Liver (tissue), 9 donors: ENCODE data around the gene RASGRP3. TPM values are rescaled to one million over a fixed set of nuclear protein-coding genes. Genes with fewer than 3 reads are reported as not detected.

Experiments used
- DNase-seq: peaks from one replicate; pipeline ENCODE4 v3.0.0-alpha.2; 2017; ENCODE audit warnings: low spot score
- H3K27ac ChIP-seq, 2 donors: one replicate each; pipeline ENCODE4 v1.7.0; 2013; ENCODE audit warnings: inconsistent platforms in 2 of 2, low read length in 2 of 2, control low read depth in 1 of 2, low read depth in 1 of 2, mild to moderate bottlenecking in 1 of 2
- H3K27me3 ChIP-seq, 4 donors: one replicate each; pipeline versions ENCODE4 v1.6.1 to v1.7.0; 2013; ENCODE audit warnings: low read length in 3 of 4, inconsistent platforms in 1 of 4, mild to moderate bottlenecking in 1 of 4, moderate library complexity in 1 of 4; ENCODE audit not compliant: control insufficient read depth in 4 of 4, insufficient read depth in 4 of 4
- H3K36me3 ChIP-seq, 4 donors: one replicate each; pipeline versions ENCODE4 v1.6.1 to v1.7.0; 2013; ENCODE audit warnings: low read length in 3 of 4, mild to moderate bottlenecking in 3 of 4, low read depth in 1 of 4, moderate library complexity in 1 of 4; ENCODE audit not compliant: control insufficient read depth in 4 of 4, insufficient read depth in 3 of 4
- H3K4me1 ChIP-seq, 4 donors: one replicate each; pipeline versions ENCODE4 v1.6.1 to v1.7.0; 2013; ENCODE audit warnings: low read length in 3 of 4, mild to moderate bottlenecking in 3 of 4, moderate library complexity in 1 of 4; ENCODE audit not compliant: control insufficient read depth in 4 of 4, insufficient read depth in 4 of 4
- H3K4me3 ChIP-seq, 3 donors: one replicate each; pipeline versions ENCODE4 v1.6.1 to v1.7.0; 2013; ENCODE audit warnings: low read length in 3 of 3, control low read depth in 1 of 3, low read depth in 1 of 3, mild to moderate bottlenecking in 1 of 3
- H3K9ac ChIP-seq, 2 donors: one replicate each; pipeline ENCODE4 v1.7.0; 2013; ENCODE audit warnings: low read length in 2 of 2, mild to moderate bottlenecking in 2 of 2, moderate library complexity in 2 of 2, control low read depth in 1 of 2, low read depth in 1 of 2
- H3K9me3 ChIP-seq, 4 donors: one replicate each; pipeline versions ENCODE4 v1.6.1 to v1.7.0; 2013; ENCODE audit warnings: low read length in 3 of 4; ENCODE audit not compliant: control insufficient read depth in 4 of 4
- ATF3 ChIP-seq: IDR thresholded peaks from 2 replicates; pipeline ENCODE4 v1.6.1; 2016; ENCODE audit warnings: antibody characterized with exemption
- CTCF ChIP-seq: fragments of 150-350 bp; IDR thresholded peaks from 2 replicates; pipeline ENCODE4 v1.5.1; 2017; ENCODE audit warnings: improper control_type of control experiment, low read depth, low read length; ENCODE audit not compliant: missing input control
- EGR1 ChIP-seq, 2 donors: IDR thresholded peaks; 2 replicates each; pipeline ENCODE4 v1.6.1; 2016 to 2018; ENCODE audit warnings: antibody characterized with exemption in 2 of 2, low read depth in 2 of 2
- FOXA1 ChIP-seq: IDR thresholded peaks from 2 replicates; pipeline ENCODE4 v1.6.1; 2016; ENCODE audit warnings: antibody characterized with exemption
- FOXA2 ChIP-seq: IDR thresholded peaks from 2 replicates; pipeline ENCODE4 v1.6.1; 2016; ENCODE audit warnings: antibody characterized with exemption
- GABPA ChIP-seq, 2 donors: IDR thresholded peaks in 1 of 2; conservative IDR thresholded peaks in 1 of 2; 2 replicates each; pipeline ENCODE4 v1.6.1; 2016; ENCODE audit warnings: antibody characterized with exemption in 2 of 2, mild to moderate bottlenecking in 1 of 2, moderate library complexity in 1 of 2
- HNF4A ChIP-seq, 2 donors: conservative IDR thresholded peaks; 2 replicates each; pipeline ENCODE4 v1.6.1; 2016; ENCODE audit warnings: antibody characterized with exemption in 2 of 2, mild to moderate bottlenecking in 2 of 2
- HNF4G ChIP-seq: IDR thresholded peaks from 2 replicates; pipeline ENCODE4 v1.6.1; 2016; ENCODE audit warnings: antibody characterized with exemption
- JUND ChIP-seq, 2 donors: IDR thresholded peaks; 2 replicates each; pipeline ENCODE4 v1.6.1; 2016; ENCODE audit warnings: antibody characterized with exemption in 2 of 2
- MAX ChIP-seq: IDR thresholded peaks from 2 replicates; pipeline ENCODE4 v1.6.1; 2016; ENCODE audit warnings: antibody characterized with exemption
- NR2F2 ChIP-seq: IDR thresholded peaks from 2 replicates; pipeline ENCODE4 v1.6.1; 2016; ENCODE audit warnings: antibody characterized with exemption
- RAD21 ChIP-seq, 2 donors: IDR thresholded peaks; 2 replicates each; pipeline ENCODE4 v1.6.1; 2016; ENCODE audit warnings: antibody characterized with exemption in 2 of 2, mild to moderate bottlenecking in 2 of 2
- REST ChIP-seq: IDR thresholded peaks from 2 replicates; pipeline ENCODE4 v1.6.1; 2016; ENCODE audit warnings: antibody characterized with exemption, mild to moderate bottlenecking
- RXRA ChIP-seq, 2 donors: IDR thresholded peaks; 2 replicates each; pipeline ENCODE4 v1.6.1; 2017 to 2018; ENCODE audit warnings: antibody characterized with exemption in 2 of 2, mild to moderate bottlenecking in 1 of 2
- SP1 ChIP-seq: IDR thresholded peaks from 2 replicates; pipeline ENCODE4 v1.6.1; 2018; ENCODE audit warnings: antibody characterized with exemption, mild to moderate bottlenecking
- TAF1 ChIP-seq: conservative IDR thresholded peaks from 2 replicates; pipeline ENCODE4 v1.6.1; 2016; ENCODE audit warnings: antibody characterized with exemption, mild to moderate bottlenecking
- YY1 ChIP-seq: IDR thresholded peaks from 2 replicates; pipeline ENCODE4 v1.6.1; 2016; ENCODE audit warnings: antibody characterized with exemption, mild to moderate bottlenecking
- ZBTB33 ChIP-seq: IDR thresholded peaks from 2 replicates; pipeline ENCODE4 v1.6.1; 2016; ENCODE audit warnings: antibody characterized with exemption
- WGBS: extraction: QIAGEN DNeasy Blood & Tissue Kit; methylation state at CpG from one replicate; pipeline ENCODE4 v1.1.7; 2013; 5-methylcytosine and 5-hydroxymethylcytosine counted together
- polyA plus RNA-seq, 2 donors: library from polyadenylated mRNA; stranded (reverse) in 1 of 2; unstranded in 1 of 2; fragments of 200-250 nt in 1 of 2; fragments of >200 nt in 1 of 2; fragmentation: Nextera tagmentation in 1 of 2; extraction: Ambion mirVana in 1 of 2; gene quantifications; one replicate each; pipeline versions ENCODE4 v1.2.1 to v1.2.3, GENCODE V29; 2013 to 2015
- total RNA-seq, 2 donors: library from RNA; depleted of rRNA; stranded (reverse); fragments of >200 nt; gene quantifications; one replicate each; pipeline ENCODE4 v1.2.3, GENCODE V29; 2014
- donor health status: healthy.
- donor health status: healthy.
- donor health status: healthy.
- donor health status: healthy.
- donor health status: healthy.

RASGRP3 gene
- total and polyA plus RNA-seq, 4 donors, result 1.8 to 9.9 (median 7.0) TPM

- H3K27ac ChIP-seq, result no peak overlapping the region
- DNase-seq, result no peak
- H3K4me3 ChIP-seq, result no peak overlapping the region
- no peak overlapping the region for H3K9ac ChIP-seq
- no peaks in the 10 kb centered on the region for H3K4me1 ChIP-seq
- no peaks in the 10 kb centered on the region for H3K27me3 ChIP-seq
- WGBS, result 81% methylated on average over 5 of the region's 5 CpGs
- no peaks in the 10 kb centered on the region for H3K9me3 ChIP-seq
- peaks cover 10 to 19% (median 18%) of the 10 kb centered on the region in 4 donors for H3K36me3 ChIP-seq
- TF ChIP-seq NR2F2 (no peak), RXRA (IDR thresholded peaks at IDR 0.05) (no peak), ATF3 (no peak), CTCF (no peak), HNF4A (conservative IDR thresholded peaks at IDR 0.05) (no peak), RAD21 (IDR thresholded peaks at IDR 0.05) (no peak), REST (no peak), YY1 (no peak), MAX (no peak), GABPA (IDR thresholded peaks at IDR 0.05 in 1 of 2, conservative IDR thresholded peaks at IDR 0.05 in 1 of 2) (no peak), SP1 (no peak), ZBTB33 (no peak), EGR1 (IDR thresholded peaks at IDR 0.05; ENCODE audit: low read depth in 2 of 2) (no peak), TAF1 (no peak), HNF4G (no peak), FOXA1 (no peak), JUND (IDR thresholded peaks at IDR 0.05) (no peak), FOXA2 (no peak)
Observed at GRCh38 chr2:33581872-33582271, 105.4 kb downstream of the RASGRP3 start.
